Activated CD8-positive, alpha-beta T cell treated with anti-CD3 and anti-CD28 coated beads for 36 hours (primary cell): ENCODE measurements around the gene PTAFR. TPM values are rescaled to one million over a fixed set of nuclear protein-coding genes. Genes with fewer than 3 reads are reported as not detected.

Experiments used
- ATAC-seq: fragments of 200-7000 bp; cut with Tn5 transposase; one replicate; pipeline ENCODE4 v1.10.0; 2021; ENCODE audit warnings: mild to moderate bottlenecking, moderate library complexity
- CTCF ChIA-PET: fragments of 350-600 bp; sonication (Branson Sonifier 250); formaldehyde crosslinking; loops from one replicate; lab custom pipeline; 2021; ENCODE audit warnings: antibody characterized with exemption; lab: Charles Lee
- POLR2A ChIA-PET: fragments of 350-600 bp; sonication (Branson Sonifier 250); formaldehyde crosslinking; loops from one replicate; lab custom pipeline; 2021; ENCODE audit warnings: antibody characterized with exemption; lab: Charles Lee
- DNase-seq: peaks from one replicate; pipeline ENCODE4 v3.0.0-alpha.2; 2020
- H3K27ac Mint-ChIP-seq: one replicate; pipeline ENCODE4 v1.8.0; 2021; ENCODE audit warnings: mild to moderate bottlenecking, mixed read lengths
- H3K27me3 Mint-ChIP-seq: one replicate; pipeline ENCODE4 v1.8.0; 2021; ENCODE audit warnings: mixed read lengths
- H3K36me3 Mint-ChIP-seq: one replicate; pipeline ENCODE4 v1.8.0; 2021; ENCODE audit warnings: low read depth, mixed read lengths
- H3K4me1 Mint-ChIP-seq: one replicate; pipeline ENCODE4 v1.8.0; 2021; ENCODE audit warnings: low read depth, mixed read lengths
- H3K4me3 Mint-ChIP-seq: one replicate; pipeline ENCODE4 v1.8.0; 2021; ENCODE audit warnings: mild to moderate bottlenecking, moderate library complexity, mixed read lengths
- H3K9me3 Mint-ChIP-seq: one replicate; pipeline ENCODE4 v1.8.0; 2021; ENCODE audit warnings: mixed read lengths
- intact Hi-C: fragments of 100-400 bp; cut with micrococcal nuclease; formaldehyde crosslinking; loops from one replicate; pipeline ENCODE4 v1.10.0; 2022
- total RNA-seq, 2 experiments: library from RNA; stranded (reverse); gene quantifications; one replicate each; pipeline ENCODE4 v1.2.3, GENCODE V29; 2021
- TF ChIP-seq, protein P1 (sequence below): fragments of 200-600 bp; IDR thresholded peaks from one replicate; pipeline ENCODE4 v1.8.0; 2022; ENCODE audit warnings: antibody characterized with exemption, mild to moderate bottlenecking

Gene PTAFR
- total RNA-seq, 2 experiments from 2014 or later = 0.16 to 0.25 TPM

DNA sequence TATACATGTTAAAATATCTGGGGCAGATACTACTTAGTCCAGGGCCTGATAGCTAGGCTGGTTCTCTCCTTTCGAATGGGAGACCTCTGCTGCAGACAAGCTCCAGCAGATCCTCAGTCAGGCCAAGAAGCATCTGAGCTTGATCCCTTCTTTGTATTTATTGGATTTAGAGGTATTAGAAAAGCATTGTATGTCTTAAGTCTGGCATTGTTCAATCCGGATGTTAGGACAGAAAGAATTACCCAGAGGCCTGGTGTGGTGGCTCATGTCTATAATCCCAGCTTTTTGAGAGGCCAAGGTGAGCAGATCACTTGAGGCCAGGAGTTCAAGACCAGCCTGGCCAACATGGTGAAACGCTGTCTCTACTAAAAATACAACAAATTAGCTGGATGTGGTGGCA is 66.9 kb downstream of the PTAFR start:
- Mint-ChIP-seq H3K27me3 (no peaks in the 10 kb centered on the region), H3K4me3 (no peak overlapping the region)
- POLR2A ChIA-PET = interaction anchor here (0.6 kb wide), 1 partner anchor 534 kb away, joined by 3 read pairs; no protein-coding TSS in a partner anchor

DNA sequence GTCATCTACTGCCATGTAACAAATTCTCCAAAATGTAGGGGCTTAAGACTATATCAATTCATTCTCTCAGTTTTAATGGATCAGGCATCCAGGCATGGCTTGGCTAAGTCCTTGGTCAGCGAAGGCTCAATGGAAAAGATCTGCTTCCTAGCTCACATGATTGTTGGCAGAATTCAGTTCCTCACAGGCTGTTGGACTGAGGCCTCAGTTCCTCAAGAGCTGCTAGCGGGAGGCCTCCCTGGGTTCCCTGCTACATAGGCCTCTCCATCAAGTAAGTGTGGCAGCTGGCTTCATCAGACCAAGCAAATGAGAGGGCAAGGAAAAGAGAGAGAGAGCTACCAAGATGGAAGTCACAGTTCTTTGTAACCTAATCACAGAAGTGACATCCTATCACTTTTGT is 68.5 kb downstream of the PTAFR start:
- ChIA-PET CTCF (interaction anchor here (1.0 to 1.8 kb wide), 2 partner anchors 12 to 17 kb away, joined by 3 to 7 read pairs; no protein-coding TSS in a partner anchor), POLR2A (interaction anchor here (0.9 kb wide), 1 partner anchor 29 kb away, joined by 3 read pairs; no protein-coding TSS in a partner anchor)
- Mint-ChIP-seq H3K9me3 (no peaks in the 10 kb centered on the region), H3K27ac (no peak overlapping the region), H3K36me3 (no peaks in the 10 kb centered on the region), H3K27me3 (no peaks in the 10 kb centered on the region), H3K4me3 (no peak overlapping the region), H3K4me1 (peaks cover 14% of the 10 kb centered on the region)
- ATAC-seq (no peak), DNase-seq (no peak)
- TF ChIP-seq, protein P1, sequence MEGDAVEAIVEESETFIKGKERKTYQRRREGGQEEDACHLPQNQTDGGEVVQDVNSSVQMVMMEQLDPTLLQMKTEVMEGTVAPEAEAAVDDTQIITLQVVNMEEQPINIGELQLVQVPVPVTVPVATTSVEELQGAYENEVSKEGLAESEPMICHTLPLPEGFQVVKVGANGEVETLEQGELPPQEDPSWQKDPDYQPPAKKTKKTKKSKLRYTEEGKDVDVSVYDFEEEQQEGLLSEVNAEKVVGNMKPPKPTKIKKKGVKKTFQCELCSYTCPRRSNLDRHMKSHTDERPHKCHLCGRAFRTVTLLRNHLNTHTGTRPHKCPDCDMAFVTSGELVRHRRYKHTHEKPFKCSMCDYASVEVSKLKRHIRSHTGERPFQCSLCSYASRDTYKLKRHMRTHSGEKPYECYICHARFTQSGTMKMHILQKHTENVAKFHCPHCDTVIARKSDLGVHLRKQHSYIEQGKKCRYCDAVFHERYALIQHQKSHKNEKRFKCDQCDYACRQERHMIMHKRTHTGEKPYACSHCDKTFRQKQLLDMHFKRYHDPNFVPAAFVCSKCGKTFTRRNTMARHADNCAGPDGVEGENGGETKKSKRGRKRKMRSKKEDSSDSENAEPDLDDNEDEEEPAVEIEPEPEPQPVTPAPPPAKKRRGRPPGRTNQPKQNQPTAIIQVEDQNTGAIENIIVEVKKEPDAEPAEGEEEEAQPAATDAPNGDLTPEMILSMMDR = no peak
- intact Hi-C loops = no loop called here

More for the DNA sequence above, 66.9 kb downstream of the PTAFR start:
- ATAC-seq (no peak), DNase-seq (no peak)
- H3K9me3 Mint-ChIP-seq = no peaks in the 10 kb centered on the region
- intact Hi-C loops = no loop called here
- CTCF ChIA-PET = interaction anchor here (0.7 to 2.0 kb wide), 4 partner anchors 18 to 99 kb away, joined by 3 to 9 read pairs (median 3); no protein-coding TSS in a partner anchor
- peaks cover 16% of the 10 kb centered on the region for H3K4me1 Mint-ChIP-seq
- no peaks in the 10 kb centered on the region for H3K36me3 Mint-ChIP-seq
- H3K27ac Mint-ChIP-seq = no peak overlapping the region
- TF ChIP-seq, protein P1 = no peak

DNA sequence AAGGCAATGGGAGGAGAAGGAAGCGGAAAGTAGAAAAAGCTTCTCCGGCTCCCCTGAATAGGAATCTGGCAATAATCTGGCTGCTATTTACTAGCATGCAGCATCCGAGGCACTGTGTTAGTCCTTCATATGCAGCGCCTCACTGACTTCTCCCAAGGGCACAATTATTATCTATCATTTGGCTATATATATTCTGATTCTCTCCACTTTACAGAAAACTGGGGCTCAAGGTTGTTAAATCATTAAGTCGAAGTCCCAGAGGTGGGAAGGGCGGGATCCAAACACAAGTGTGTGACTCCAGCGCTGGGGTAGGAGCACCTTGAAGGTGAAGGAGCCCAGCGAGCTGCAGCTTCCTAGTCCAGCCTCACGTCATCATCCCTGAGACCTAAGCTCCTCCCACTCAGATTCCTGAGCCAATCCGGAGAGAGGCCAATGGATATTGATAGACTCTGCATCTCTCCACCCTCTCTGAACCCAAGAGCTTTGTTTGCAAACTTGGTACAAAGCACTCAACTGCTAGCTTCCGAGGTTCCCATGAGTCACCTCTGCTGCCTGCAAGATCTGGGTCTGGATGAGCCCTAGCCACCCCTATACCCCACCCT is 71.5 kb downstream of the PTAFR start:
- no peaks in the 10 kb centered on the region for H3K9me3 Mint-ChIP-seq
- DNase-seq = no peak
- H3K27me3 Mint-ChIP-seq = peaks cover 1% of the 10 kb centered on the region
- ChIA-PET POLR2A (interaction anchor here (1.5 kb wide), 1 partner anchor 9 kb away, joined by 4 read pairs; no protein-coding TSS in a partner anchor), CTCF (interaction anchor here (2.6 kb wide), 1 partner anchor 14 kb away, joined by 10 read pairs; no protein-coding TSS in a partner anchor)
- ATAC-seq = no peak
- no peaks in the 10 kb centered on the region for H3K4me1 Mint-ChIP-seq
- no peaks in the 10 kb centered on the region for H3K36me3 Mint-ChIP-seq
- intact Hi-C loops = no loop called here
- no peak overlapping the region for H3K4me3 Mint-ChIP-seq
- TF ChIP-seq, protein P1 = no peak
- H3K27ac Mint-ChIP-seq = no peak overlapping the region

DNA sequence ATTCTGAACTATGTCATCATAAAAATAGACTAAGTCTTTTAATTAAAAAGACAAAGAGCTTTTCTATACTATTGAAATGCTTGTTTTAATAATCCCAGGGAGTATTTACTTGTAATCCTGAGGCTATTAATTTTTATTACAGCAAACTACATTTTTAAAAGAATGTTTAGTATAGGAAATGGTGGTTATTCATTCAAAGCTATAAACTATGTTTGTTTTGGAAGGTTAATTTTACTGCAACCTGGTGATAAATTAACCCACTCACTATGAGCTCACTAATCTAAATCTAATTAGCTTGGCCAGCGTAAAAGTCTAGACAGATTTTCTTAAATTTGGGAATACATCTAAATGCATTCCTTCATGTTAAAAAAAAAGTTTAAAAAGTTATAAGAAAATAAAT is 74.3 kb downstream of the PTAFR start:
- Mint-ChIP-seq H3K27me3 (peaks cover 1% of the 10 kb centered on the region), H3K36me3 (no peaks in the 10 kb centered on the region), H3K9me3 (no peaks in the 10 kb centered on the region), H3K4me1 (no peaks in the 10 kb centered on the region), H3K4me3 (no peak overlapping the region), H3K27ac (no peak overlapping the region)
- intact Hi-C loops = no loop called here
- ChIA-PET POLR2A (no interaction called here), CTCF (interaction anchor here (0.9 to 4.1 kb wide), 2 partner anchors 11 to 40 kb away, joined by 3 to 16 read pairs; no protein-coding TSS in a partner anchor)
- TF ChIP-seq, protein P1 = no peak
- DNase-seq (no peak), ATAC-seq (no peak)
